VCaP (cell line): ENCODE data around the gene NCKAP5L.

Experiments
- H3K27ac ChIP-seq: fragments of 450-650 bp; 2 replicates; pipeline ENCODE4 v1.5.1; 2017
- CTCF ChIP-seq: fragments of 450-650 bp; conservative IDR thresholded peaks from 2 replicates; pipeline ENCODE4 v1.5.1; 2017; ENCODE audit warnings: mild to moderate bottlenecking, moderate library complexity

NCKAP5L gene

GRCh38 chr12:49868952-49869815 lies 41.0 kb upstream of the NCKAP5L start:
- peak overlapping the region; percentile 92 for H3K27ac ChIP-seq
- no peak for TF ChIP-seq CTCF

- peak overlapping the region; percentile 92 for H3K27ac ChIP-seq
- no peak for TF ChIP-seq CTCF
These were observed 40.2 kb upstream of the NCKAP5L start for GRCh38 chr12:49868449-49868848.

GRCh38 chr12:49867570-49868341 lies 39.5 kb upstream of the NCKAP5L start:
- no peak for TF ChIP-seq CTCF
- peak overlapping the region; percentile 92 for H3K27ac ChIP-seq

- peak; percentile 98 for TF ChIP-seq CTCF
- H3K27ac ChIP-seq: peak overlapping the region; percentile 92
These were observed 38.8 kb upstream of the NCKAP5L start for GRCh38 chr12:49866859-49867569.

- H3K27ac ChIP-seq: no peak overlapping the region
- TF ChIP-seq CTCF: no peak
These were observed 37.5 kb upstream of the NCKAP5L start for GRCh38 chr12:49865782-49866135.

- no peak for TF ChIP-seq CTCF
These were observed 37.0 kb upstream of the NCKAP5L start for GRCh38 chr12:49865109-49865781.

GRCh38 chr12:49864798-49865090 lies 36.5 kb upstream of the NCKAP5L start:
- no peak overlapping the region for H3K27ac ChIP-seq

More at GRCh38 chr12:49865109-49865781, 37.0 kb upstream of the NCKAP5L start:
- no peak overlapping the region for H3K27ac ChIP-seq

More at GRCh38 chr12:49864798-49865090, 36.5 kb upstream of the NCKAP5L start:
- no peak for TF ChIP-seq CTCF
